ENCODE data around the gene HAUS3. TPM values are rescaled to one million over a fixed set of nuclear protein-coding genes. Genes with fewer than 3 reads are reported as not detected.

HAUS3 gene
- total and polyA plus RNA-seq, 2 experiments from 2014 or later, result 15.2 to 16.3 TPM

DNA sequence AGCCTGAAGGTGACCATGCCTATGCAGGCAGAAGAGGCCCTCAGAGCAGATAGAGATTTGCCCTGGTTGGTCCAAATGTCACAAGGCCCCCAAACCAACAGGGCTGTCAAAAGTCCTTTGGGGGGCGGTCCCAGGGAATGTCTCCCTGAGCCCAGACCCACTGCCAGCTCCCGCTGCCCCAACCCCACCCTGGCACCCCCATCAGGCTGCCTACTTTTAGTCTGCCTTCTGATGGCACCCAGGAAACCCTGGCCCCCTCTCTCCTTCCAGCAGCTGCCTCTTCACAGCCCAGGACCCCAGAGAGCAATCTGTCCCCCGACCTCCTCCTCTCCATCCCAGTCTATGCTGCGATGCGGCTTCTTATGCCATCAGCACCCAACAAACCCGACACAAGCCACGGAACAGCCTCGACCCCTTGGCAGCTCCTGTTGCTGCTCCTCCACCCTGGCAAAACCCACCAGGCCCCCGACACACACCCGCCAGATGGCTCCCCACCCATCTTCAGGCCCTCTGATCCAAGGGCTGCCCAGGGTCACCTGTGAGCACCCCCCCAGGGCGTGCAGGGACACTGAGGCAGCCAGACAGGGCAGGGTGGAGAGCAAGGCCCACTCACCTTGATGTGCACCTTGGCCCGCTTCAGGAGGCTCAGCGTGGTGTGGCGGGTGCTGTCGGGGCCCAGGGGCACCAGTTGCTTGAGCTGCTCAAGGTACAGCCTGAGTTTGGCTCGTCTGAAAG lies 10.0 kb upstream of the HAUS3 start:
- H3K36me3 ChIP-seq, result peaks cover 10% of the 10 kb centered on the region
- no peak for DNase-seq (ENCODE audit: low read depth in 1 of 2, low spot score in 1 of 2)
- no peaks in the 10 kb centered on the region for H3K27me3 ChIP-seq
- no peak for TF ChIP-seq CTCF (IDR thresholded peaks at IDR 0.05; ENCODE audit: low read depth, low read length)
- no peaks in the 10 kb centered on the region for H3K4me1 ChIP-seq (ENCODE audit: low read depth)
- no peaks in the 10 kb centered on the region for H3K9me3 ChIP-seq (ENCODE audit: low read depth)
- H3K4me3 ChIP-seq, result no peak overlapping the region
- H3K27ac ChIP-seq, result no peak overlapping the region

- H3K36me3 ChIP-seq, result peaks cover 10% of the 10 kb centered on the region
- no peaks in the 10 kb centered on the region for H3K27me3 ChIP-seq
- H3K9me3 ChIP-seq (ENCODE audit: low read depth), result no peaks in the 10 kb centered on the region
- H3K4me3 ChIP-seq, result no peak overlapping the region
- TF ChIP-seq CTCF (IDR thresholded peaks at IDR 0.05; ENCODE audit: low read depth, low read length), result no peak
- H3K4me1 ChIP-seq (ENCODE audit: low read depth), result no peaks in the 10 kb centered on the region
- DNase-seq (ENCODE audit: low read depth in 1 of 2, low spot score in 1 of 2), result no peak
- H3K27ac ChIP-seq, result no peak overlapping the region
These were observed 9.3 kb upstream of the HAUS3 start for GRCh38 chr4:2251073-2251794.

- Histone ChIP-seq H3K4me3 (no peak overlapping the region), H3K27ac (no peak overlapping the region), H3K9me3 (ENCODE audit: low read depth) (no peaks in the 10 kb centered on the region), H3K36me3 (peaks cover 10% of the 10 kb centered on the region), H3K27me3 (no peaks in the 10 kb centered on the region), H3K4me1 (ENCODE audit: low read depth) (no peaks in the 10 kb centered on the region)
- no peak for DNase-seq (ENCODE audit: low read depth in 1 of 2, low spot score in 1 of 2)
- TF ChIP-seq CTCF (IDR thresholded peaks at IDR 0.05; ENCODE audit: low read depth, low read length), result no peak
These were observed 8.6 kb upstream of the HAUS3 start for GRCh38 chr4:2250357-2251072.

DNA sequence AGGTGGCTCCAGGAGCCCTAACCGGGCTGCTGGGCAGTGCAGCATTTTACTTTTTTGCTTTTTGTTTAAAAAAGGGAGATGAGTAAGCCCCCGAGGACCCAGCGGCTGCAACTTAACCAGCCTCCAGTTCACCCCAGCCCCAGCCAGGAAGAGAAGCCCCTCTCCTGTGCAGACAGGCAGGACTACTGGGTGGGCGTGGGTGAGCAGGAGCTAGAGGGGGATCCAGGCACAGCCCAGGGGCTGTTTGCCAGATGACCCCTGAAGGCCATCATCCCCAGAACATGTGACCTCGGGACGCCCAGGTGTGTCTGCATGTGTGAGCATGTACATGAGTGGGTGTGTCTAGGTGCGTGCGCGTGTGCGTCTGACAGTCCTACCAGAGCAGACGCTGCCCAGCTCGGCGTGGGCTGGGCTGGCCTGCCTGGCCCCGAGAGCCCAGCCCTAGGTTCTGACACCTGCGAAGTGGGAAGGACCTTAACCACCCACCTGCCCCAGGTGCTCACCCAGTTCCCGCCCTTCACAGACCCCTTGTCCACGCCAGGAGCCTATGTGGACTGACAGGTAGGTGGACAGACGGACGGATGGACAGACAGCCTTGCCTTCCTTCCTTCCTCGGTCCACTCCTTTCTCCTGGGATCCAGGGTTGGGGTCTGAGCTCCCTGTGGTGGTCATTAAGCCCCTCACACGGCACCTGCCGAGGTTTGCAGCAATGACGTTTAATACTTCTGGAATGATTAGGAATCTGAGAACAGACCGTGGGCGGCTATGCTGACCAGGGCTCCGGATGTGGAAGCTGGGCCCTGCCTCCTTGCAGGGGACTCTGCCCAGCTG lies 7.8 kb upstream of the HAUS3 start:
- Histone ChIP-seq H3K36me3 (peaks cover 10% of the 10 kb centered on the region), H3K9me3 (ENCODE audit: low read depth) (no peaks in the 10 kb centered on the region), H3K27me3 (no peaks in the 10 kb centered on the region), H3K27ac (no peak overlapping the region), H3K4me1 (ENCODE audit: low read depth) (no peaks in the 10 kb centered on the region), H3K4me3 (no peak overlapping the region)
- DNase-seq (ENCODE audit: low read depth in 1 of 2, low spot score in 1 of 2), result no peak
- no peak for TF ChIP-seq CTCF (IDR thresholded peaks at IDR 0.05; ENCODE audit: low read depth, low read length)

DNA sequence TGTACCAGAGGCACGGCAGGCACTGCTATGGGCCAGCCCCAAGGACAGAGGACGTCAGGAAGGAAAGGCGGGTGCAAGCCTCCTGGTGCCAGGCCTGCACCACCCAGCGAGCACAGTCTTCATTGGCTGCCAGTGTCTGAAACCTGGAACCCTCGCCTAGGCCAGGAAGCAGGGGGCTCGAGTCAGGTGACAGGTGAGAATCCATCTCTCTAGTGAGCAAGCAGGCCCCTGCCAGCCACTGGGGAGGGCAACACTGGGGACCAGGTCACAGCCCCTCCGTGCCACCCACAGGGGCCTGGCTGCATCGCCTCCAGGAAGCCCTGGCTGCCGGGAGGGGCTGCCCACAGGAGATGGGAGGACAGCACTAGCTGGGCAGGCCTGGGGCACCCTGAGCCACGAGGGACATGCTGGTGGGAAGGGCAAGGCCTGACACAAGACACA lies 6.9 kb upstream of the HAUS3 start:
- Histone ChIP-seq H3K4me3 (no peak overlapping the region), H3K9me3 (ENCODE audit: low read depth) (no peaks in the 10 kb centered on the region), H3K27ac (no peak overlapping the region), H3K4me1 (ENCODE audit: low read depth) (no peaks in the 10 kb centered on the region), H3K27me3 (no peaks in the 10 kb centered on the region), H3K36me3 (peaks cover 10% of the 10 kb centered on the region)
- DNase-seq (ENCODE audit: low read depth in 1 of 2, low spot score in 1 of 2), result no peak
- TF ChIP-seq CTCF (IDR thresholded peaks at IDR 0.05; ENCODE audit: low read depth, low read length), result no peak
